Measurements from ENCODE around the gene PAEP.

PAEP gene

GRCh38 chr9:135580664-135581380 is 19.3 kb downstream of the PAEP start:
- TF ChIP-seq JUND (IDR thresholded peaks at IDR 0.05; ENCODE audit: low read depth): no peak
- in situ Hi-C loops (cut with HindIII; ENCODE audit: low pct_unique_long_range_greater_than_20kb, low sequenced_read_pairs): no loop called here
- DNase-seq (ENCODE audit: low read depth in 1 of 2, low spot score in 1 of 2): no peak

DNA sequence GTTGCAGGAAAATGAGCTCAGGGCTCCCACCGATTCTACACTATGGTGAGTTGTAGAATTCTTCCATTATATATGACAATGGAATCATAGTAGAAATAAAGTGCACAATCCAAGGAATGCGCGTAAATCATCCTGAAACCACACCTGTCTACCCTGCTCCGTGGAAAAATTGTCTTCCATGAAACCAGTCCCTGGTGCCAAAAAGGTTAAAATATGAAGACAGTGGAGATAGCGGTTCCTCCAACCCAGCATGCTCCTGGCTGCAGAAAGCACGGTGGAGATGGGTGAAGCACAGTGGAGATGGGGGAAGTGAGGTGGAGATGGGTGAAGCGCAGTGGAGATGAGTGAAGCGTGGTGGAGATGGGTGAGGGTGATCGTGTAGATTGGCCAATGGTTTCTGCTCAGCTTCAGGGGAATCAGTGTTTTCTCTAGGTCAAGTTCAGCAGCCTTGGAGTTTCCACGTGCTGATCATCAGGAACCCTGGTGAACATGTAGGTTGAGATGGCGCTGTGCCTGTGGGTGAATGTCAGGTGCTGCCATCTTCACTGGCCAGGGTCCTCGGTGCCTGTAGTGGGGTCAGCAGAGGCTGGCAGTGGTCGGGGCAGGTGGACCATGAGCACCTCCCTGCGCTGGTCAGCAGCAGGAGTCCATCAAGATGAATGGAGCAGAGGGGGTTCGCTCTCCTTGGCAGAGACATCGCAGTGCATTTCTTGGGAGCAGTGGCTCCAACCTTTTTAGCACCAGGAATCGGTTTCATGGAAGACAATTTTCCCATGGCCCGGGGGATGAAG is 20.3 kb downstream of the PAEP start:
- in situ Hi-C loops (cut with HindIII; ENCODE audit: low pct_unique_long_range_greater_than_20kb, low sequenced_read_pairs): no loop called here
- DNase-seq (ENCODE audit: low read depth in 1 of 2, low spot score in 1 of 2): no peak
- TF ChIP-seq JUND (IDR thresholded peaks at IDR 0.05; ENCODE audit: low read depth): no peak

DNA sequence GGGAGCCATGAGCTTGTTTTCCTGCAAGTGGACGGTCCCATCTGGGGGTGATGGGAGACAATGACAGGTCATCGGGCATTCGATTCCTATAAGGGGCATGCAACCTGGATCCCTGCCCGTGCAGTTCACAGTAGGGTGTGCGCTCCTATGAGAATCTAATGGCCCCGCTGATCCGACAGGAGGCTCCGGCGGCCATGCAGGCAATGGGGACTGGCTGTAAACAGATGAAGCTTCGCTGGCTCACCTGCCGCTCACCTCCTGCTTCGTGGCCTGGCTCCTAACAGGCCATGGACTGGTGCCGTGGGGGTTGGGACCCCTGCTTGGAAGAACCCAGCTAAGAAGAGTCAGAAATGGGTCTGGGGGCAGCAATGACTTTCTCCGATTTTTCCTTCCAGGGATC is 21.0 kb downstream of the PAEP start:
- in situ Hi-C loops (cut with HindIII; ENCODE audit: low pct_unique_long_range_greater_than_20kb, low sequenced_read_pairs): no loop called here
- no peak for DNase-seq (ENCODE audit: low read depth in 1 of 2, low spot score in 1 of 2)
- TF ChIP-seq JUND (IDR thresholded peaks at IDR 0.05; ENCODE audit: low read depth): no peak

DNA sequence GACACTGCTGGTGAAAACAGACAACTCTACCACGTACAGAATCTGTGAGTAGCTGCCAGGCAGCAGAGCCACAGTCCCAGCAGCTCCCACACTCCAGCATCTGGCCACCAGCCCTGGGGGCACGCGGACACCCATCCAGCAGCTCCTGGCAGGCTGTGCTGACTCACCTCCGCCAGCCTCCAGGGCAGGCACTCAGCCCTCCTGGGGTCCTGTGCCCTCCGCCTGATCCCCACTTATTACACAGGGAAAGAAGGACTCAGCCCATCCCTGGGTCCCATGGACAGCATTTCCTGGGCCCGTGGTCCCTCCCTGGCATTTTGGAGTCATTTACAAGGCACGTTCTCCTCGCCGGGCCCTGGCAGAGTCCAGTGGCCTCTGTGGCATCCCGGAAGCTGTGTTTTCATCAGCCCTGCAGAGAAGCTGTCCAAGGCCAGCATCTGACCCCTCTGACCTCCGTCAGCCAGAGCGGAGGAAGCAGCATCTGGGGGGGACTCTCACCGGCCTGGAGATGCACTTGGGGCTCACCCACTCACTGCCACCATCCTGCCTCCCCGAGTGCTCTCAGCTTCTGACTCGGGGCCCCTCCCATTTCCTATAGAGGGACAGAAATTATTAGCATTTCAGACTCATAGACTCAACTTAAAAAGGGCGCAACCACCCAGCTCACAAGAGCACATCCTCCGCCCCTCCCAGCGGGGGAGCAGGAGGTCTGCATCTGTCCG is 21.6 kb downstream of the PAEP start:
- DNase-seq (ENCODE audit: low read depth in 1 of 2, low spot score in 1 of 2): no peak
- TF ChIP-seq JUND (IDR thresholded peaks at IDR 0.05; ENCODE audit: low read depth): no peak
- in situ Hi-C loops (cut with HindIII; ENCODE audit: low pct_unique_long_range_greater_than_20kb, low sequenced_read_pairs): no loop called here

- no peak for DNase-seq (ENCODE audit: low read depth in 1 of 2, low spot score in 1 of 2)
Observed at GRCh38 chr9:135583688-135584011, 22.1 kb downstream of the PAEP start.

DNA sequence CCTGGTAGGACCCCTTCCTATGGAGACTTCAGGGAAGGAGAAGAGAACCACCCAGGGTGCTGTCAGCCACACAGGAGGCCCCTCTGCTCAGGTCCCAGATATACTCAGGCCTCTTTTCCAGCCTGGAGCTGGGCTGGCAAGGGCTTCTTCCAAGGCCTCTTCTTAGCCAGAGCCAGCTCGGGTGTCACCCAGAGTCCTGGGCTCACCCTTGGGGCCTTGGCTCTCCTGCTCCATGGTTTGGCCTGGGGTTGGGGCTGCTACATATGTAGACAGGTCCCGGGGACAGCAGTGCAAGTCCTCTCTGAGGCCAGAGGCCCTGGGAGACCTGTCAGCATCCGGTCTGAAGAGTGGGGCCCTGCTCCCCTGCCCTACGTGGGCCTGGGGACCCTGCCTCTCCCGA is 22.8 kb downstream of the PAEP start:
- DNase-seq (ENCODE audit: low read depth in 1 of 2, low spot score in 1 of 2): no peak
- TF ChIP-seq JUND (IDR thresholded peaks at IDR 0.05; ENCODE audit: low read depth): no peak
- in situ Hi-C loops (cut with HindIII; ENCODE audit: low pct_unique_long_range_greater_than_20kb, low sequenced_read_pairs): no loop called here

More at GRCh38 chr9:135583688-135584011, 22.1 kb downstream of the PAEP start:
- TF ChIP-seq JUND (IDR thresholded peaks at IDR 0.05; ENCODE audit: low read depth): no peak
- in situ Hi-C loops (cut with HindIII; ENCODE audit: low pct_unique_long_range_greater_than_20kb, low sequenced_read_pairs): no loop called here

- in situ Hi-C loops (cut with HindIII; ENCODE audit: low pct_unique_long_range_greater_than_20kb, low sequenced_read_pairs): no loop called here
- TF ChIP-seq JUND (IDR thresholded peaks at IDR 0.05; ENCODE audit: low read depth): no peak
- DNase-seq (ENCODE audit: low read depth in 1 of 2, low spot score in 1 of 2): no peak
Observed at GRCh38 chr9:135584934-135585333, 23.4 kb downstream of the PAEP start.

GRCh38 chr9:135586601-135587109 is 25.1 kb downstream of the PAEP start:
- no peak for TF ChIP-seq JUND (IDR thresholded peaks at IDR 0.05; ENCODE audit: low read depth)
- in situ Hi-C loops (cut with HindIII; ENCODE audit: low pct_unique_long_range_greater_than_20kb, low sequenced_read_pairs): no loop called here
- DNase-seq (ENCODE audit: low read depth in 1 of 2, low spot score in 1 of 2): no peak

DNA sequence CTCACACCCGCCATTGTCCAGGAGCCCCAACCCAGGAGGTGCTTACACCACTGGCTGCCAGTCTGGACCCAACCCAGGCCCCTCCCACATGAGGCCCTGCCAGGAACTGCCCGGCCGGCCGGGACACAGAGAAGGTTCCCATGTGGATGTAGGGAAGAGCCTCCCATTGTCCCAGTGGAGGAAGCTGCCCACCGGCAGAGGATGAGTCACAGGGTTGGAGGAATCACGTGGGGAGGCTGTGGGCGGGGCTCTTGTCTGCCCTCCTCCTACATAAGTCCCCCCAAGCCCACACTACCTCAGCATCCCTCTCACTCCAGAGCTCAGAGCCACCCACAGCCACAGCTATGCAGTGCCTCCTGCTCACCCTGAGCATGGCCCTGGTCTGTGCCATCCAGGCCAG is 26.1 kb downstream of the PAEP start:
- no peak for TF ChIP-seq JUND (IDR thresholded peaks at IDR 0.05; ENCODE audit: low read depth)
- DNase-seq (ENCODE audit: low read depth in 1 of 2, low spot score in 1 of 2): no peak
- in situ Hi-C loops (cut with HindIII; ENCODE audit: low pct_unique_long_range_greater_than_20kb, low sequenced_read_pairs): no loop called here

DNA sequence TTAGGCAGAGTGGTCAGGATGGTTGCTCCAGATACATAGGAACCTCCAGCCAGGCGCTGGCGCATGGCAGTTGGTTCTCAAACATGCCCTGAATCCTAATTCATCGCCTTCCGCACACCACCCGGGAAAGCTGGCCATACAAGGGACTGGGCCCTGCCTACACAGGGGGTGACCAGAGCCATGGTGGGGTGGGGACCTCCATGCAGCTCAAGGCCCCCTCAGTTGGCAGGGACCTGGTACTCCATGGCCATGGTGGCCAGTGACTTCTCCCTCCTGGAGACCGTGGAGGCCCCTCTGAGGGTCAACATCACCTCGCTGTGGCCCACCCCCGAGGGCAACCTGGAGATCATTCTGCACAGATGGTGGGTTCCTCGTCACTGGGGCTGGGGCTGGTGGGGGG is 26.8 kb downstream of the PAEP start:
- TF ChIP-seq JUND (IDR thresholded peaks at IDR 0.05; ENCODE audit: low read depth): no peak
- in situ Hi-C loops (cut with HindIII; ENCODE audit: low pct_unique_long_range_greater_than_20kb, low sequenced_read_pairs): no loop called here
- DNase-seq (ENCODE audit: low read depth in 1 of 2, low spot score in 1 of 2): no peak

DNA sequence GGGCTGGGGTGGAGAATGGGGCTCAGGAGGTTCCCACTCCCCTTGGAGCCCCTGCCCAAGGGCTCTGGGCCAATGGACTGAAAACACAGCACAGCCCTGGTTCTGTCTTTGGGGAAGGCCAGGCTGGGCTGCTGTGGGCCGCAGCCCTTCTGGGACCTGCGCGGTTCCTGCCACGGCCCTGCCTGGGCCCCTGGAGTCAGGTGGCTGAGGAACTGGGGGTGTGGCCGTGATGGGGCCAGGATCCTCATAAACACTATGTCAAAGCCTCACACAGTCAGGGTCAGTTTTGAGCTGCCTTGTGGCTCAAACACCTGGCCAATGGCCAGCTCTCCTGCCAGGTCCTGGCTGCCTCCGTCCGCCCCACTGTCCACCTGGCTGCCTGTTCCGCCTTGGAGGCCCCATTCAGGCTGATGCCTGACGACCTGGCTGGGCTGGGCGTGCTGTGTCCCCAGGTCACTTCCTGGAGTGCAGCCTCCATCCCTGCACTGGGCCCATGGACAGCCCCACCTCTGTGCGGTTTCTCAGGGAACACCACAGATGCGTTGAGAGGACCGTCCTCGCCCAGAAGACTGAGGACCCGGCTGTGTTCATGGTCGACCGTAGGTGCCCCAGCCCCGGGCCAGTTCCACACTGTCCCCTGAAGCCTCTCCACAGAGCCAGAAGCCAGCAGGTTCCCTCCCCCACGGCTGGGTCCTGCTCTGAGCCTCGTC is 27.5 kb downstream of the PAEP start:
- in situ Hi-C loops (cut with HindIII; ENCODE audit: low pct_unique_long_range_greater_than_20kb, low sequenced_read_pairs): no loop called here
- no peak for DNase-seq (ENCODE audit: low read depth in 1 of 2, low spot score in 1 of 2)
- no peak for TF ChIP-seq JUND (IDR thresholded peaks at IDR 0.05; ENCODE audit: low read depth)
